CD14-positive monocyte (primary cell): ENCODE results near the gene RRAS. TPM values are rescaled to one million over a fixed set of nuclear protein-coding genes. Genes with fewer than 3 reads are reported as not detected.

Source experiments
- DNase-seq, 3 donors: peaks; one replicate each; pipeline ENCODE4 v3.0.0-alpha.2; 2011 to 2022
- H2AFZ ChIP-seq: 2 replicates; pipeline ENCODE4 v1.6.0; 2012; ENCODE audit warnings: mild to moderate bottlenecking, low read depth, low read length, inconsistent platforms; ENCODE audit not compliant: insufficient read depth, poor library complexity, severe bottlenecking
- H3K27ac ChIP-seq, 2 donors: 1 replicate in 1 of 2; 2 replicates in 1 of 2; pipeline ENCODE4 v1.5.1; 2012 to 2013; ENCODE audit warnings: low read length in 2 of 2, control low read depth in 1 of 2, inconsistent platforms in 1 of 2, low read depth in 1 of 2, mild to moderate bottlenecking in 1 of 2
- H3K27me3 ChIP-seq, 2 donors: one replicate each; pipeline versions ENCODE4 v1.6.0 to v1.6.1; 2011 to 2013; ENCODE audit warnings: low read length in 2 of 2; ENCODE audit not compliant: control insufficient read depth in 2 of 2, insufficient read depth in 2 of 2
- H3K36me3 ChIP-seq, 2 donors: replicated peaks in 1 of 2; 1 replicate in 1 of 2; 2 replicates in 1 of 2; pipeline versions ENCODE4 v1.5.1 to v1.6.1; 2012 to 2013; ENCODE audit warnings: low read length in 2 of 2, control low read depth in 1 of 2, inconsistent platforms in 1 of 2, mild to moderate bottlenecking in 1 of 2; ENCODE audit not compliant: insufficient read depth in 2 of 2, control insufficient read depth in 1 of 2
- H3K4me1 ChIP-seq, 2 donors: 1 replicate in 1 of 2; 2 replicates in 1 of 2; pipeline versions ENCODE4 v1.5.1 to v1.6.1; 2012 to 2013; ENCODE audit warnings: low read length in 2 of 2, control low read depth in 1 of 2, inconsistent platforms in 1 of 2, mild to moderate bottlenecking in 1 of 2, moderate library complexity in 1 of 2; ENCODE audit not compliant: insufficient read depth in 2 of 2, control insufficient read depth in 1 of 2
- H3K4me2 ChIP-seq: replicated peaks from 2 replicates; pipeline ENCODE3; 2012; ENCODE audit warnings: low read length, moderate library complexity, mild to moderate bottlenecking; ENCODE audit not compliant: poor library complexity, severe bottlenecking; ENCODE audit errors: extremely low read depth
- H3K4me3 ChIP-seq, 3 experiments: fragments of 200-600 bp in 1 of 3; sonication (generic) in 1 of 3; replicated peaks in 1 of 3; 1 replicate in 2 of 3; 2 replicates in 1 of 3; pipeline ENCODE4 v1.5.1; 2011 to 2013; ENCODE audit warnings: low read length in 3 of 3, mild to moderate bottlenecking in 3 of 3, control low read depth in 2 of 3, low read depth in 2 of 3, inconsistent platforms in 1 of 3, moderate library complexity in 1 of 3
- H3K79me2 ChIP-seq: 2 replicates; pipeline ENCODE4 v1.6.0; 2012; ENCODE audit warnings: mild to moderate bottlenecking, control low read depth, inconsistent platforms, low read length, moderate library complexity; ENCODE audit not compliant: insufficient read depth
- H3K9ac ChIP-seq: 2 replicates; pipeline ENCODE4 v1.6.0; 2017; ENCODE audit warnings: low read length, mild to moderate bottlenecking; ENCODE audit not compliant: insufficient read depth, poor library complexity, severe bottlenecking
- H3K9me3 ChIP-seq, 2 donors: replicated peaks in 1 of 2; 1 replicate in 1 of 2; 2 replicates in 1 of 2; pipeline versions ENCODE4 v1.5.1 to v1.6.1; 2012 to 2013; ENCODE audit warnings: low read length in 2 of 2, control low read depth in 1 of 2; ENCODE audit not compliant: control insufficient read depth in 1 of 2, insufficient read depth in 1 of 2
- H4K20me1 ChIP-seq: 2 replicates; pipeline ENCODE4 v1.6.0; 2012; ENCODE audit warnings: mild to moderate bottlenecking, low read length, control low read depth, moderate library complexity; ENCODE audit not compliant: insufficient read depth
- H3K27ac Mint-ChIP-seq, 7 donors: one replicate each; pipeline ENCODE4 v1.8.0; 2020; ENCODE audit warnings: mild to moderate bottlenecking in 7 of 7, mixed read lengths in 7 of 7, moderate library complexity in 6 of 7, inconsistent platforms in 2 of 7
- H3K27me3 Mint-ChIP-seq, 3 donors: one replicate each; pipeline ENCODE4 v1.8.0; 2021 to 2022; ENCODE audit warnings: low read depth in 3 of 3, mild to moderate bottlenecking in 3 of 3, mixed read lengths in 3 of 3, moderate library complexity in 3 of 3, inconsistent platforms in 1 of 3
- H3K36me3 Mint-ChIP-seq, 2 donors: one replicate each; pipeline ENCODE4 v1.8.0; 2020; ENCODE audit warnings: mixed read lengths in 2 of 2, inconsistent platforms in 1 of 2, mild to moderate bottlenecking in 1 of 2
- H3K4me1 Mint-ChIP-seq: one replicate; pipeline ENCODE4 v1.8.0; 2020; ENCODE audit warnings: mild to moderate bottlenecking, mixed read lengths
- H3K4me3 Mint-ChIP-seq, 2 donors: one replicate each; pipeline ENCODE4 v1.8.0; 2020; ENCODE audit warnings: mild to moderate bottlenecking in 2 of 2, mixed read lengths in 2 of 2, moderate library complexity in 1 of 2
- H3K9me3 Mint-ChIP-seq, 7 donors: one replicate each; pipeline ENCODE4 v1.8.0; 2020 to 2022; ENCODE audit warnings: mixed read lengths in 7 of 7, mild to moderate bottlenecking in 6 of 7, moderate library complexity in 6 of 7, inconsistent platforms in 2 of 7
- WGBS: methylation state at CpG from one replicate; pipeline ENCODE4 v1.1.5; 2013; ENCODE audit warnings: missing lambda C conversion rate; ENCODE audit not compliant: insufficient coverage; 5-methylcytosine and 5-hydroxymethylcytosine counted together
- intact Hi-C, 2 donors: fragments of 100-400 bp; cut with micrococcal nuclease; formaldehyde crosslinking; loops; one replicate each; pipeline versions ENCODE4 v1.15.0 to v1.15.1; 2023
- polyA plus RNA-seq, 3 donors: library from polyadenylated mRNA; depleted of rRNA in 1 of 3; unstranded in 2 of 3; stranded (reverse) in 1 of 3; fragments of 300-500 nt in 2 of 3; fragments of >200 nt in 1 of 3; fragmentation: Illumina TruSeq in 2 of 3; gene quantifications; 1 replicate in 2 of 3; 2 replicates in 1 of 3; pipeline ENCODE4 v1.2.3, GENCODE V29; 2012 to 2021
- TF ChIP-seq, protein P1 (sequence below): fragments of 200-600 bp; IDR thresholded peaks from one replicate; pipeline ENCODE4 v1.8.0; 2022; ENCODE audit warnings: antibody characterized with exemption, mild to moderate bottlenecking

The RRAS gene
- polyA plus RNA-seq, 3 donors = 74.9 to 91.7 (median 80.0) TPM

DNA sequence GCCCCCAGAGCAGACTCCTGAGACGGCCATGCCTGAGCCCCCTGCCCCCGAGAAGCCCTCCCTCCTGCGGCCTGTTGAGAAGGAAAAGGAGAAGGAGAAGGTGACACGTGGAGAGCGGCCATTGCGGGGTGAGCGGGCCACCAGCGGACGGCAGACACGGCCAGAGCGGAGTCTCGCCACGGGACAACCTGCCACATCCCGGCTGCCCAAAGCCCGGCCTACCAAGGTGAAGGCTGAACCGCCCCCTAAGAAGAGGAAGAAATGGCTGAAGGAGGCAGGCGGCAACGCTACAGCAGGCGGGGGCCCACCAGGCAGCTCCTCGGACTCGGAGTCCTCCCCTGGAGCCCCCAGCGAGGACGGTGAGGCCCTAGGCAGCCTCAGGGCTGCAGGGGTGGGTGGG is 24.1 kb downstream of the RRAS start:
- DNase-seq = no peak
- Histone ChIP-seq H3K27me3 (no peaks in the 10 kb centered on the region), H3K4me3 (no peak overlapping the region), H3K4me2 (no peak overlapping the region), H2AFZ (no peak overlapping the region), H3K36me3 (peaks cover 60 to 74% of the 10 kb centered on the region in 2 donors), H3K79me2 (peaks cover 36% of the 10 kb centered on the region), H3K4me1 (peaks cover 5 to 19% of the 10 kb centered on the region in 2 donors), H3K9me3 (no peaks in the 10 kb centered on the region), H3K27ac (no peak overlapping the region), H4K20me1 (peaks cover 72% of the 10 kb centered on the region), H3K9ac (no peak overlapping the region)
- intact Hi-C loops = no loop called here
- 94% methylated on average over 12 of the region's 23 CpGs for WGBS
- Mint-ChIP-seq H3K4me1 (peaks cover 18% of the 10 kb centered on the region), H3K4me3 (no peak overlapping the region), H3K27me3 (no peaks in the 10 kb centered on the region), H3K27ac (peak overlapping the region in 2 of 7 donors; percentile 50 to 66), H3K9me3 (peaks cover 0 to 6% (median 0%) of the 10 kb centered on the region in 7 donors), H3K36me3 (peaks cover 47 to 80% of the 10 kb centered on the region in 2 donors)
- TF ChIP-seq, protein P1, sequence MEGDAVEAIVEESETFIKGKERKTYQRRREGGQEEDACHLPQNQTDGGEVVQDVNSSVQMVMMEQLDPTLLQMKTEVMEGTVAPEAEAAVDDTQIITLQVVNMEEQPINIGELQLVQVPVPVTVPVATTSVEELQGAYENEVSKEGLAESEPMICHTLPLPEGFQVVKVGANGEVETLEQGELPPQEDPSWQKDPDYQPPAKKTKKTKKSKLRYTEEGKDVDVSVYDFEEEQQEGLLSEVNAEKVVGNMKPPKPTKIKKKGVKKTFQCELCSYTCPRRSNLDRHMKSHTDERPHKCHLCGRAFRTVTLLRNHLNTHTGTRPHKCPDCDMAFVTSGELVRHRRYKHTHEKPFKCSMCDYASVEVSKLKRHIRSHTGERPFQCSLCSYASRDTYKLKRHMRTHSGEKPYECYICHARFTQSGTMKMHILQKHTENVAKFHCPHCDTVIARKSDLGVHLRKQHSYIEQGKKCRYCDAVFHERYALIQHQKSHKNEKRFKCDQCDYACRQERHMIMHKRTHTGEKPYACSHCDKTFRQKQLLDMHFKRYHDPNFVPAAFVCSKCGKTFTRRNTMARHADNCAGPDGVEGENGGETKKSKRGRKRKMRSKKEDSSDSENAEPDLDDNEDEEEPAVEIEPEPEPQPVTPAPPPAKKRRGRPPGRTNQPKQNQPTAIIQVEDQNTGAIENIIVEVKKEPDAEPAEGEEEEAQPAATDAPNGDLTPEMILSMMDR = no peak

- Histone ChIP-seq H4K20me1 (peaks cover 76% of the 10 kb centered on the region), H3K9me3 (no peaks in the 10 kb centered on the region), H3K79me2 (peaks cover 51% of the 10 kb centered on the region), H3K27me3 (no peaks in the 10 kb centered on the region), H3K9ac (no peak overlapping the region), H3K4me3 (no peak overlapping the region), H3K4me2 (no peak overlapping the region), H2AFZ (no peak overlapping the region), H3K36me3 (peaks cover 51 to 76% of the 10 kb centered on the region in 2 donors), H3K4me1 (peaks cover 5 to 19% of the 10 kb centered on the region in 2 donors), H3K27ac (peak overlapping the region in 1 of 2 donors; percentile 67)
- 89% methylated on average over 5 of the region's 19 CpGs for WGBS
- H3K4me3 Mint-ChIP-seq = no peak overlapping the region
- intact Hi-C loops = no loop called here
- peak in 1 of 3 donors; percentile 45 for DNase-seq
- H3K36me3 Mint-ChIP-seq = peaks cover 49 to 79% of the 10 kb centered on the region in 2 donors
- peak overlapping the region; percentile 50 to 89 (median 78) for H3K27ac Mint-ChIP-seq
- TF ChIP-seq, protein P1 = peak; percentile 11
- H3K4me1 Mint-ChIP-seq = peaks cover 18% of the 10 kb centered on the region
- no peaks in the 10 kb centered on the region for H3K27me3 Mint-ChIP-seq
- H3K9me3 Mint-ChIP-seq = peaks cover 0 to 6% (median 0%) of the 10 kb centered on the region in 7 donors
These were observed 25.7 kb downstream of the RRAS start for GRCh38 chr19:49614096-49614833.
